Subcutaneous abdominal adipose tissue (tissue), 5 donors: ENCODE measurements around the gene SH3BGR.
A peak's percentile ranks its signal among the peaks of the same experiment; 100 is the strongest.
"Not testable (repeated sequence)": the region's sequence is repeated elsewhere in the genome, so short reads cannot be mapped to it uniquely, and the experiment has no call there.

ENCODE experiments used
- H3K27ac ChIP-seq: one replicate; pipeline ENCODE4 v1.7.0; 2013; ENCODE audit warnings: low read depth, mild to moderate bottlenecking, inconsistent platforms, low read length, moderate library complexity
- H3K27me3 ChIP-seq, 5 donors: one replicate each; pipeline ENCODE4 v1.7.0; 2013; ENCODE audit warnings: low read length in 5 of 5, inconsistent platforms in 1 of 5; ENCODE audit not compliant: control insufficient read depth in 5 of 5, insufficient read depth in 4 of 5
- H3K36me3 ChIP-seq, 5 donors: one replicate each; pipeline ENCODE4 v1.7.0; 2013; ENCODE audit warnings: low read length in 5 of 5; ENCODE audit not compliant: control insufficient read depth in 5 of 5, insufficient read depth in 5 of 5
- H3K4me1 ChIP-seq, 5 donors: one replicate each; pipeline ENCODE4 v1.7.0; 2013; ENCODE audit warnings: low read length in 5 of 5, mild to moderate bottlenecking in 3 of 5, moderate library complexity in 1 of 5; ENCODE audit not compliant: control insufficient read depth in 5 of 5, insufficient read depth in 5 of 5
- H3K4me3 ChIP-seq, 5 donors: one replicate each; pipeline ENCODE4 v1.7.0; 2013; ENCODE audit warnings: low read length in 5 of 5, low read depth in 1 of 5
- H3K9ac ChIP-seq, 5 donors: one replicate each; pipeline ENCODE4 v1.7.0; 2013; ENCODE audit warnings: low read length in 5 of 5, mild to moderate bottlenecking in 4 of 5, moderate library complexity in 3 of 5
- H3K9me3 ChIP-seq, 5 donors: one replicate each; pipeline ENCODE4 v1.7.0; 2013; ENCODE audit warnings: low read length in 5 of 5; ENCODE audit not compliant: control insufficient read depth in 5 of 5
- donor health status: healthy.
- donor health status: healthy.
- donor health status: healthy.
- donor health status: healthy.
- donor health status: healthy.

Gene SH3BGR

GRCh38 chr21:39451332-39452206 lies at the start of gene SH3BGR:
Gene SH3BGR, plus strand, starts transcription at chr21:39451970. Its CDS starts 127 bp downstream, at chr21:39452097.
- peak within 1 kb of the TSS; percentile 58 for H3K27ac ChIP-seq
- H3K9ac ChIP-seq, result peak within 1 kb of the TSS in 2 of 5 donors; percentile 19 to 29
- peaks cover 0 to 21% (median 11%) of the 10 kb centered on the region in 5 donors for H3K4me1 ChIP-seq
- H3K9me3 ChIP-seq, result no peaks in the 10 kb centered on the region
- no peaks in the 10 kb centered on the region for H3K36me3 ChIP-seq
- H3K27me3 ChIP-seq, result no peaks in the 10 kb centered on the region
- H3K4me3 ChIP-seq, result peak within 1 kb of the TSS in 4 of 5 donors; percentile 21 to 39 (median 26)

GRCh38 chr21:39406065-39406464 lies 45.7 kb upstream of the SH3BGR start:
- no peaks in the 10 kb centered on the region for H3K27me3 ChIP-seq
- H3K4me3 ChIP-seq, result no peak overlapping the region
- no peak overlapping the region for H3K27ac ChIP-seq
- H3K9ac ChIP-seq, result no peak overlapping the region
- H3K4me1 ChIP-seq, result no peaks in the 10 kb centered on the region
- H3K9me3 ChIP-seq, result peaks cover 0 to 6% (median 5%) of the 10 kb centered on the region in 5 donors
- peaks cover 15 to 24% (median 18%) of the 10 kb centered on the region in 5 donors for H3K36me3 ChIP-seq

- not testable (repeated sequence) for H3K36me3 ChIP-seq, H3K4me1 ChIP-seq, H3K4me3 ChIP-seq, H3K9me3 ChIP-seq, H3K27me3 ChIP-seq, H3K27ac ChIP-seq, H3K9ac ChIP-seq
Observed at GRCh38 chr21:39419204-39419603, 32.6 kb upstream of the SH3BGR start.

- Histone ChIP-seq H3K9me3 (no peaks in the 10 kb centered on the region), H3K27ac (no peak overlapping the region), H3K4me3 (no peak overlapping the region), H3K36me3 (no peaks in the 10 kb centered on the region), H3K27me3 (no peaks in the 10 kb centered on the region), H3K4me1 (no peaks in the 10 kb centered on the region), H3K9ac (no peak overlapping the region)
Observed at GRCh38 chr21:39422527-39423241, 29.1 kb upstream of the SH3BGR start.

- no peak overlapping the region for H3K4me3 ChIP-seq
- no peaks in the 10 kb centered on the region for H3K9me3 ChIP-seq
- no peaks in the 10 kb centered on the region for H3K36me3 ChIP-seq
- H3K9ac ChIP-seq, result no peak overlapping the region
- H3K27ac ChIP-seq, result no peak overlapping the region
- no peaks in the 10 kb centered on the region for H3K4me1 ChIP-seq
- H3K27me3 ChIP-seq, result no peaks in the 10 kb centered on the region
Observed at GRCh38 chr21:39429445-39429844, 22.3 kb upstream of the SH3BGR start.

GRCh38 chr21:39430016-39430415 lies 21.8 kb upstream of the SH3BGR start:
- Histone ChIP-seq H3K36me3 (no peaks in the 10 kb centered on the region), H3K9me3 (no peaks in the 10 kb centered on the region), H3K27me3 (no peaks in the 10 kb centered on the region), H3K9ac (no peak overlapping the region), H3K4me1 (no peaks in the 10 kb centered on the region), H3K27ac (no peak overlapping the region), H3K4me3 (no peak overlapping the region)

- Histone ChIP-seq H3K9me3 (no peaks in the 10 kb centered on the region), H3K9ac (no peak overlapping the region), H3K27ac (no peak overlapping the region), H3K4me3 (no peak overlapping the region), H3K4me1 (no peaks in the 10 kb centered on the region), H3K27me3 (no peaks in the 10 kb centered on the region), H3K36me3 (no peaks in the 10 kb centered on the region)
Observed at GRCh38 chr21:39430457-39430856, 21.3 kb upstream of the SH3BGR start.

- H3K27ac ChIP-seq, result no peak overlapping the region
- H3K9ac ChIP-seq, result no peak overlapping the region
- no peaks in the 10 kb centered on the region for H3K27me3 ChIP-seq
- no peaks in the 10 kb centered on the region for H3K9me3 ChIP-seq
- H3K4me3 ChIP-seq, result no peak overlapping the region
- no peaks in the 10 kb centered on the region for H3K4me1 ChIP-seq
- no peaks in the 10 kb centered on the region for H3K36me3 ChIP-seq
Observed at GRCh38 chr21:39430954-39431353, 20.8 kb upstream of the SH3BGR start.

GRCh38 chr21:39434950-39435349 lies 16.8 kb upstream of the SH3BGR start:
- Histone ChIP-seq H3K36me3 (no peaks in the 10 kb centered on the region), H3K4me1 (no peaks in the 10 kb centered on the region), H3K27me3 (no peaks in the 10 kb centered on the region), H3K9ac (no peak overlapping the region), H3K9me3 (no peaks in the 10 kb centered on the region), H3K4me3 (no peak overlapping the region), H3K27ac (no peak overlapping the region)

GRCh38 chr21:39439232-39439631 lies 12.5 kb upstream of the SH3BGR start:
- H3K27me3 ChIP-seq, result no peaks in the 10 kb centered on the region
- H3K4me3 ChIP-seq, result no peak overlapping the region
- H3K4me1 ChIP-seq, result no peaks in the 10 kb centered on the region
- H3K9ac ChIP-seq, result no peak overlapping the region
- no peaks in the 10 kb centered on the region for H3K9me3 ChIP-seq
- H3K36me3 ChIP-seq, result no peaks in the 10 kb centered on the region
- H3K27ac ChIP-seq, result no peak overlapping the region
